GM19025 (cell line): ENCODE measurements around the gene CASP9.

Experiments
- ATAC-seq: cut with Tn5 transposase; IDR thresholded peaks from one replicate; pipeline ENCODE4 v1.9.1; 2021; ENCODE audit warnings: mild to moderate bottlenecking, low read depth, moderate library complexity; ENCODE audit not compliant: unreplicated experiment

Gene CASP9

DNA sequence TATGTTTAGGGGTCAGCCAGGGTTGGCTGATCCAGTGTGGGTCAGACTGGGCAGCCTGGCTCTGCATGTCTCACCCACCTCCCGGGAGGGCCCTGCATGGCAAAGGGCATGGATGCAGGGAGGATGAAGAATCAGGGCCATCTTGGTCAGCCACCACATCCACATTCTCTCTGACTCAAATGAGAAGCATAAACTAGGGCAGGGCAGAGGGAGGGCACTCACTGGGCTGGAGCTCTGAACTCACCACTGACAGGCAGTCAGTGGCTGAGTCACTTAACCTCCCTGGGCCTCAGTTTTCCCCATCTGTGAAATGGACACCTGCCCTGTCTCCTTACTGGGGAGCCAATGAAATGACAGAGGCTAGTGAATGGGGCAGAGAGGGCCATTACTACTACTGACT lies 71.8 kb downstream of the CASP9 start:
- no peak for ATAC-seq

DNA sequence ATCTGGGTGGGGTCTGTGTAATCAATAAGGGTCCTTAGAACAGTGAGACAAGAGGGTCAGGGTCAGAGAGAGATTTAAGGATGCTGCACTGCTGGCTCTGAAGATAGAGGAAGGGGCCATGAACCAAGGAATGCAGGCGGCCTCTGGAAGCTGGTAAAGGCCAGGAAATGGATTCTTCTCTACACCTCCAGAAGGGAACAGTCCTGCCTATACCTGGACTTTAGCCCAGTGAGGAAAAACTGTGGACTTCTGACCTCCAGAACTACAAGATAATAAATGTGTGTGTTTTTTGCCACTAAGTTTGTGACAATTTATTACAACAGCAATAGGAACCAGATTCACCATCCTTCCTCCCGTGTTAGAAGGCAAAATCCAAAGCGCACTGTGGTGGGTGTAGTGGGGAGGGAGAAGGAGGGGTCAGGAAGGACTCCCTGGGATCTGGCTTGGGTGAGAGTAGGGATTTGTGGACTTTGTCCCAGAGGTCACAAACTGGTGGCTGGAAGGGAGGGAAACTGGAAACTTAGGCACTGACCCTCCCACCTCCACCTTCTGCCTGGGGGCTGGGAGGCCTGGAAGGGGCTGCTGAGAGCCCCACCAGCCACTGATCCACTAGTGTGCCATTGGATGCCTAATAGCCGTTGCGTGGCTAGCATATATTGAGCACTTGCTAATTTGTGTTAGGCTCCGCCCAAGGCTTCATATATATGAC lies 72.8 kb downstream of the CASP9 start:
- no peak for ATAC-seq

DNA sequence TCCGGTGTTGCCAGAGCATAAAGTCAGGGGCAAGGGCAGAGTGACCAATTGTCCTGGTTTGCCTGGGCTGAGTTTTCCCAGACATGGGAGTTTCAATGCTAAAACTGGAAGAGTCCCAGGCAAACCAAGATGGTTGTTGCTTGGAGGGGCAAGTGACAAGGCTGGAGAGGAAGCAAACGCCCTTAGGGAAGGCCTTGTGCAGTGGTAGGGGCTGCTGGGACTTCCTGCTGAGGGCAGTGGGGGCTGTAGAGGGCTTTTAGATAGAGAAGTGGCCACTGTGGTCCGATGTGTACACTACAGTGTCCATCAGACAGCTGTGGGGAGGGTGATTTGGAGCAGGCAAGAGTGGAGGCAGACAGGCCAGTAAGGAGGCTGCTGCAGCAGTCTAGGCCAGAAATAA lies 74.4 kb downstream of the CASP9 start:
- ATAC-seq = no peak

- ATAC-seq = no peak
Observed at GRCh38 chr1:15448877-15449462, 75.0 kb downstream of the CASP9 start.

DNA sequence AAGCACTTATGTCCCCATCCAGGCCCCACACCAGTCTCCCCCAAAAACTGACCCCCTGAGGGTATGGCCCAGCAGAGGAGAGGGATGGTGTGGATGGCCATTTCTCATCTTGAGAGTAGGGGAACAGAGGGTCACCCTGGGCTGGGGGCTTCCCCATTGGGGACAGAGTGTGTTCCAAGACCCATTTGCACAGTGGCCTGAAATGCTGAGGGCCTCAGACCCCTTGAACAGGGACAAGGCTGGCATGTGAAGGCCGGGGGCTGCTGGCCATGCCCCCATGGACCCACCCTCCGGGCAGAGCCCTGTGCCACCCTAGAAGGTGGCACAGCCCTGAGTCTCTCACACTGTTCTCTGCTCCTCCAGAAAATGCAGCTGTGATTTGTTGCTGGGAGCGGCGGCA lies 77.8 kb downstream of the CASP9 start:
- ATAC-seq = no peak

GRCh38 chr1:15445390-15446122 lies 78.5 kb downstream of the CASP9 start:
- ATAC-seq = no peak

GRCh38 chr1:15444468-15445389 lies 79.3 kb downstream of the CASP9 start:
- ATAC-seq = no peak

DNA sequence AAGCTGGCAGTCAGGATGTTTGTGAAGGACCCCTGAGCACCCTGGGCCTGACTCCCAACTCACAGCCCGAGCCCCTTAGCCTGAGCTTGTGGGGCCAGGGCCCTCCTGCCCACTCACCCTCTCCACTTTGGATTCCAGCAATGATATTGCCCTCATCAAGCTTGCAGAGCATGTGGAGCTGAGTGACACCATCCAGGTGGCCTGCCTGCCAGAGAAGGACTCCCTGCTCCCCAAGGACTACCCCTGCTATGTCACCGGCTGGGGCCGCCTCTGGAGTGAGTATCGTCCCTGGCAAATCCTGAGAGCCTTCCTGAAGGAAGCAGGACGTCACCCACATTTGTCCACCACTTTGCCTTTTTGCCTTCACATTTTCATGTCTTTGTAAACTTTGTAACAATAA lies 80.7 kb downstream of the CASP9 start:
- ATAC-seq = no peak

- ATAC-seq = no peak
Observed at GRCh38 chr1:15442759-15443158, 81.3 kb downstream of the CASP9 start.

DNA sequence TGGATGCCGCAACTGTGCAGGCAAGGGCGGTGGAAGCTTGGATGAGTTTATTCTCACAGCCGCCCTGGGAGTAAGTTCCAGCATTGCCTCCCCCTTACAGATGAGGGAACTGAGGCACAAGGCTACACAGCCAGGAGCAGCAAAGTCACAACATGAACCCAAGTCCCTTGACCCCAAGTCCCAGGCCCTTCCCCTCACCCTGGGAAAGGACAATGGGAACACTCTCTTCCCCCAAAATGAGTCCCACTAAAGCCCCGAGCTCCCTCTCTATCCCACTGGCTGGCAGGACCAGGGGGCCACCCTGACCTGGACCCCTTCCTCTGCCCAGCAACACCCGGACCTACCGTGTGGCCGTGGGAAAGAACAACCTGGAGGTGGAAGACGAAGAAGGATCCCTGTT lies 81.9 kb downstream of the CASP9 start:
- no peak for ATAC-seq
